HG02763 (cell line): Measurements from ENCODE around the gene EDC3.
"Not testable (repeated sequence)": the region's sequence is repeated elsewhere in the genome, so short reads cannot be mapped to it uniquely, and the experiment has no call there.

Experiments
- ATAC-seq: cut with Tn5 transposase; IDR thresholded peaks from one replicate; pipeline ENCODE4 v1.9.1; 2021; ENCODE audit warnings: mild to moderate bottlenecking, moderate library complexity; ENCODE audit not compliant: unreplicated experiment

EDC3 gene

DNA sequence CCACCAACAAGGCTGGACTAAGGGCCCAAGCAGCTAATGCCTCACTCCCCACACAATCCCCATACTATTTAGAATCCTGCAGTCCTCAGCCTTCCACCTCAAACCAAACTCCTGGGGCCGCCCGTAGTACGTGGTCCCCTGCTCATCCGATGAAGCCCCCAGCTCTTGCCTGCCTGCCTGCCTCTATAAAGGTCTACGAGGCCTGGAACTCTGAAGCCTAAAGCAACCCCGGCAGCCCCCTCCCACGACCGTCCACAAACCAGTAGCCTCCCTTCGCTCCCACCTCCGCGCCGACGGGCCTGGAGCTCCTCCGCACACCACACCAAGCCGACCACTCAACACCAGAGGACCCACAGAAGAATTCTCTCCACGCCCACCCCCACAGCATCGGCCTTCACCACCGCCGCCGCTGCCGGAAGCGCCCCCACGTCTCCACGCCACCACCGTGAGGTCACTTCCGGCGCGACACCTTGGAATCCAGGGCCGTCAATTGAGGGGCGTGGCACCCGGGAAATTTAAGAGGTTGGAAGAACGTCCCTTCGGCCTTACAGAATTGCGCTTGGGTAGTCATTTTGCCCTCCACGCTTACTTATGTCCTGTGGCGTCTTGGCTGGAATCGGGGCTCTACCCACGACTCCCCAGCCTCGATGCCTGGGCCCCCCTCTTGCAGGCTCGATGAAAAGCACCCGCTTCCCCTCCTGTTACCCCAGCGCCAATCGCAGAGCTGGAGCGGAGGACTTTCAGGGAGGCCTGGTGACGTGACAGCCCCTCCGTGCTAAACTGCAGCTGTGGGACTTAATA, at the start of gene EDC3:
EDC3 (minus strand) TSS at position 428 of the 801 bp plus-strand sequence. CDS start 20,900 bp downstream, outside the sequence.
- peak; percentile 79 for ATAC-seq

- ATAC-seq, result no peak
Measured at GRCh38 chr15:74742422-74742821, 46.6 kb upstream of the EDC3 start.

- ATAC-seq, result not testable (repeated sequence)
Measured at GRCh38 chr15:74738239-74738638, 42.4 kb upstream of the EDC3 start.

DNA sequence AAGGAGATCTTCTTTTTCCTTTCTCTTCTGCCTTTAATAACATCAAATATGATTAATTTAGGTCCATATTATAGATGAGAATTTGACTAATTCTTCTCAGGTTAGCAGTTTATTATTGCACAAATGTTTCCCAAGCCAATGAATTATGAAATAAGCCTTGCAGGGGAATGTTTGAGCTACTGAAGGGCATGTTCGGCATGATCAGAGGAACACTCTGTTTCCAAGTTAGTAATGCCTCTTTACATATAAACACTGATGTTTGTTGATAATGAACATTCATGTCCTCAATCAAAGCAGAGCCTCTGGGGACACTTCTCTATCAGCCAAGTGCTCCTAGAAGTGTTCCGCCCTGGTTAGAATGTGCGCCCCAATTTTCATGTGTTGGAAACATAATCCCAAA, 39.5 kb upstream of the EDC3 start:
- no peak for ATAC-seq

DNA sequence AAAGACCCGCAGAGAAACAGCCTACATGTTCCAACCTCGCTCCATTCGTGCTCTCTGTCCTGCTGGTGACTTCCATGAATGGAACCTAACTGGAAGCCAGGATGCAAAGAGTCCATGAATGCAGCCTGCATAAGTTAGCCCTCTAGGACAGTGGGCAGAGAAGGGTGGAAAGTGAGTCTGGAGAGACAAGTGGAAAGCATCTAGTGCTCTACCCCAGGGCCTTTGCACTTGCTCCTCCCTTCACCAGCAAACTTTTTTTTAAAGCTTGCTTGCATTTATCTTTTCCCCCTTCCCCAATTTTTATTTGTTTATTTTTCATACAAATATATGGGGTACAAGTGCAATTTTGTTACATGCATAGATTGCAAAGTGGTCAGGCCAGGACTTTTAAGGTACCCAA, 37.4 kb upstream of the EDC3 start:
- ATAC-seq, result no peak

- ATAC-seq, result no peak
Measured at GRCh38 chr15:74732846-74733245, 37.0 kb upstream of the EDC3 start.

GRCh38 chr15:74730619-74731316, 34.9 kb upstream of the EDC3 start:
- no peak for ATAC-seq

DNA sequence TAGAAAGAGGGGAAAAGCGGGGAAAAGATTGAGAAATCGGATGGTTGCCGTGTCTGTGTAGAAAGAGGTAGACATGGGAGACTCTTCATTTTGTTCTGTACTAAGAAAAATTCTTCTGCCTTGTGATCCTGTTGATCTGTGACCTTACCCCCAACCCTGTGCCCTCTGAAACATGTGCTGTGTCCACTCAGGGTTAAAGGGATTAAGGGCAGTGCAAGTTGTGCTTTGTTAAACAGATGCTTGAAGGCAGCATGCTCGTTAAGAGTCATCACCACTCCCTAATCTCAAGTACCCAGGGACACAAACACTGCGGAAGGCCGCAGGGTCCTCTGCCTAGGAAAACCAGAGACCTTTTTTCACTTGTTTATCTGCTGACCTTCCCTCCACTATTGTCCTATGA, 33.5 kb upstream of the EDC3 start:
- not testable (repeated sequence) for ATAC-seq

- not testable (repeated sequence) for ATAC-seq
Measured at GRCh38 chr15:74728699-74729098, 32.9 kb upstream of the EDC3 start.

- ATAC-seq, result no peak
Measured at GRCh38 chr15:74727727-74728126, 31.9 kb upstream of the EDC3 start.

DNA sequence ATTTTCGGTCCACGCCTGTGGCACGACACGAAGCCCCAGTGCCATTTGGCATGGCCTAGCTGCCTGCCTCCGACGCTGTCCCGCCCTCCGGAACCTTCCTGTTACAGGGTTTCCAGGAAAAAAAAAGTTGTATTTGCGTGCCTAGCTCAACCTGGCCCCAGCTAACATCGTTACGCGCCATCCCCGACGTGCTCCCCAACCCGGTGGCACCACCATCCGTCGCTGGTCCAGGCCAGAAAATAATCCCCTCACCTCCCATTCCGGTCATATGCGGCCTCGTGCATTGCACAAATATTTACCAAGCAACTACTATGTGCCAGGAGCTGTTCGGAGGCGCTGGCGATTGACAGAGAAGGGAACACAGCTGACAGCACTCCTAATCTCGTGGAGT, 30.9 kb upstream of the EDC3 start:
- no peak for ATAC-seq

DNA sequence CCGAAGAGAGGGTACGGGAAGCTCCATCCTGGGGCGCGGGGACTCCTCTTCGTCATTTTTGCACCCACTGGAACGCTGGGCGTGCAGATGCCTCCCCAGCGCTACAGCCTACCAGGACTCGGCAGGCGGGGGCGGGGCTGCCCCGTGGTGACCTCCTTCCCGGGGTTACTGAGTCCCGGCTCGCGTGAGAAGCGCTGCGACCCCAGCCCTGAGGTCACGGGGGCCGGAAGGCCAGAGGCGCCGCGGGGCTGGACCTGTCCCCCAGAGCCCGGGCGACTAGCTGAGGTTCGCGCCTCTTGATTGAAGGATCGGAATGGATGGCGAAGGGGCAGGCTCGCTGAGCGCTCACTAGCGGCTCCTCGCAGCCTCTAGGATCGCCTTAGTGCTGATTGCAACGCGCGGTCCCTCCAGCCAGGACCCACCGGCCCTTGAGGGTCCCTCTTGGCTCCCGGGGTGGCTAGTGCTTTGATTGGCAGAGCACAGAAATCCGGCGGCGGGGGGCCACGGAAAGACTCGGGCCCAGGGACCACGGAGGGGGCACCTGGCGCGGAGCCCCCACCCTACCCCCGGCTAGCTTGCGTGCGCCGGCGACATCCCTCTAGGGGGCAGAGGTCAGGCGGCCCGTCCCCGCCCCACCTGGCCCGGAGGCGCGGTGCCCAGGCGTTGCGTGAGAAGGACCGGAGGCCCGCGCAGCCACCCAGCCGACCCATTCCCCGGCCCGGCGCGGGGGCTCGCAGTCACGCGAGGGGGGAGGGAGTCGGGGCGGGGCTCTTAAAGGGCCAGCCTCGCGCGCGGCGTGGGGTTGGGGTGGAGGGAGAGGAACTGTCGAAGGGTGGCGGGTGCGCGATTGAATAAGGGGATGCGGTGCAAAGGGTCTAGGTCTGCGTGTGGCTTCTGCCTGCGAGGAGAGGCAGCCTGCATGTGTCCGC, 30.3 kb upstream of the EDC3 start:
- no peak for ATAC-seq

DNA sequence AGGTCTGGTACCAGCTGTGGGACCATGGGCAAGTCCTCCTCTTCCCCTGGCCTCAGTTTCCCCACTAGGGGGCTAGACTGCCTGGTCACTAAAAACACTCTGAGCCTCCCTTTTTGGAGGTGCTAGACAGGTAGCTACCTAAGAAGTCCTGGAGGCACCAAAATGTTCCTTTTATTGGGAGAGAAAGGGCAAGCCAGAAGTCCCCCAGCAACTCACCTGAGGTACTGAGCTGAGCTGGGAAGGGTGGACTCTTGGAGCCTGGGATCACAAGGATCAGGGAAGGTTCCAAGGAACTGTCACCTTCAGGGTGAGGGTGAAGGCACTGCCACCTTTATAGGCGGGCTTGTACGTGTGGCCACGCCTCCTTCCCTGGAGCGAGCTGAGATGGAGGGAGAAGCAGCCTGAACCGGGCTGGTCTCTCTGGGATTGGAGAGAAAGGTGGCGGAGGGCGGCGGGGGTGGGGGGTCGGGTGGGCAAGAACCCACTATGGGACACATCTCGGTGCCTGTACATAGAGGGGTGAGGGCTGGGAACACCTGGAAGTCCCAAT, 29.5 kb upstream of the EDC3 start, which contains the start of gene CYP1A1:
CYP1A1 (minus strand) TSS at position 304 of the 550 bp plus-strand sequence. CDS start 2,431 bp downstream, outside the sequence.
- ATAC-seq, result no peak

DNA sequence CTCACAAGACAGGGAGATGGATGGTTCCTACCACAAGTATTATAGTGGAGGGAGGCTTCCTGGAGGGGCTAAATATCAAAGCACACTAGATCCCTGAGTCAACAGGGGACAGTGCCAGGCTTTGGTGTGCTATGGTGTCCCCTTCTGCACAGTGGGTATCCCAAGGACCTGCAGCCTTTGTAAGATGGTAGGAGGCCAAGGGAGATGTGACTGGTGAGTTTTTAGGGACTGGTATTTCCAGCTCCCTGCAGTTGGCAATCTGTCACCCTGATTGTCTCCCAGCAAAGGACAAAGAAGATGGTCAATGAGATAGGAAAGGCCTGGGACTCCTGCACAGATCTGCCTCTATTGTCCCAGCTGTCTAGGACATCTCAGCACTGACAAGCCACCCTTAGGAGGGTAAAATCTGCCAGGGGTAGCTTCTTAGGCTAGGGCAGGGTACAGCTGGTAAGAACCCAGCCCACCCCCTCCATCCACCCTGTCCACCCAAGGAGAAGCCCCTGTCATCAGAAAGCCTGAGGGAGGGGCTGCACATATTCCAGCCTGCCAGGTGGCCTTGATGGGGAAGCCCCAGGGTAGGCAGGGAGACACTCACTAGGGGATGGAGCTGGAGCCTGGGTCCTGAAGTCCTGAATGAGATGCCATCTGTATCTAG, 28.9 kb upstream of the EDC3 start:
- no peak for ATAC-seq

GRCh38 chr15:74723754-74724334, 28.0 kb upstream of the EDC3 start:
- no peak for ATAC-seq

DNA sequence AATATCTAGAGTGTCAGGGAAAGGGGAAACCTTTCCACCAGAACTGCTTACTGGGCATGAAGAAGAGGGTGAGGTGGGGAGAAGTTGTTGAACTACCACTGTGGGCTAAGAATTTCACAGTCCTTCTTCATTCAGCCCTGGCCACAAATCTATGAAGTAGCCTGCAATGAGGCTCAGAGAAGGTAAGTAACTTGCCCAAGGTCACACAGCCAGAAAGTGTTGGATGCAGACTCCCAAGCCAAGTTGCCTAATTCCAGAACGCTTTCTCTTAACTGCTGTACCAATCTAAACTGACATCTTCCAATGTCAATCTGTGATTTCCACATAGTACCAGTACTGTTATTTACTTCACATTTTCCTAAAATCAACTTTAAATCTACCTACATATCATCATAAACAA, 27.4 kb upstream of the EDC3 start:
- ATAC-seq, result no peak

- no peak for ATAC-seq
Measured at GRCh38 chr15:74722591-74722990, 26.8 kb upstream of the EDC3 start.

DNA sequence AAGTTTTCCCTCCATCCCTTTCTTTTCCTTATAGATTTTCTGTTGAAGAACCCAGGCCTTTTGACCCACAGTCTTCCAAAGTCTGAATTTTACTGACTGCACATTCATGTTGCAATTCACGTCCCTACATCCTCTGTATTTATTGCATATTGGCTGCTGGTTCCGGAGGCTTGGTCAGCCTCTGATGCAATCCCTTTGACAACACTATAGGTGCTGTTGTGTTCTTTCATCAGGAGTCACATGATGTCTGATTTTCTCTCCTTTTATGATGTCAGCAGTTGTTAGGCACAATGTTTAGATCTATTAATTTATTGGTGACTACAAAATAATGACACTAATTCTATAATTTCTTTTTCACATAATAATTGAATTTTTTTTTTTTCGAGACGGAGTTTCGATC, 20.8 kb upstream of the EDC3 start:
- no peak for ATAC-seq

- no peak for ATAC-seq
Measured at GRCh38 chr15:74712311-74712710, 16.5 kb upstream of the EDC3 start.
